Measurements from ENCODE around the gene FKBP6.

FKBP6 gene

GRCh38 chr7:73350306-73351068 is 22.5 kb downstream of the FKBP6 start:
- H3K18ac ChIP-seq (ENCODE audit: low read depth in 1 of 2, low read length in 2 of 2), result no peak overlapping the region
- H4K91ac ChIP-seq (ENCODE audit: low read length), result no peak overlapping the region
- no peak overlapping the region for H3K27ac ChIP-seq (ENCODE audit: low read length, poor library complexity, severe bottlenecking)
- no peak overlapping the region for H2BK120ac ChIP-seq (ENCODE audit: low read depth, low read length)
- no peak overlapping the region for H3K4me3 ChIP-seq (ENCODE audit: insufficient read depth in 1 of 2, low read depth in 1 of 2, low read length in 2 of 2)
- no peak overlapping the region for H3K4me2 ChIP-seq (ENCODE audit: low read length, poor library complexity, severe bottlenecking)
- no peak overlapping the region for H2BK5ac ChIP-seq (ENCODE audit: low read depth, low read length, poor library complexity, severe bottlenecking)
- no peak overlapping the region for H3K4ac ChIP-seq (ENCODE audit: low read depth in 1 of 2, low read length in 2 of 2)
- no peak overlapping the region for H3K14ac ChIP-seq (ENCODE audit: low read length in 2 of 2)
- H3K9me3 ChIP-seq (ENCODE audit: control insufficient read depth, low read length), result peaks cover 8% of the 10 kb centered on the region
- H2BK15ac ChIP-seq (ENCODE audit: low read depth, poor library complexity, severe bottlenecking), result no peak overlapping the region
- H3K4me1 ChIP-seq (ENCODE audit: control insufficient read depth, insufficient read depth, low read depth, low read length), result peaks cover 4% of the 10 kb centered on the region
- no peaks in the 10 kb centered on the region for H3K79me1 ChIP-seq (replicated peaks; ENCODE audit: low read length, poor library complexity, severe bottlenecking)
- H2AFZ ChIP-seq (ENCODE audit: low read depth, low read length), result no peak overlapping the region
- no peak overlapping the region for H3K9ac ChIP-seq (ENCODE audit: low read length)
- no peak overlapping the region for H2BK12ac ChIP-seq (ENCODE audit: low read length in 2 of 2)
- 82% methylated on average over 11 of the region's 12 CpGs for WGBS
- H3K36me3 ChIP-seq (ENCODE audit: control insufficient read depth in 1 of 2, insufficient read depth in 2 of 2, low read depth in 1 of 2, low read length in 2 of 2), result no peaks in the 10 kb centered on the region
- no peak overlapping the region for H3K23ac ChIP-seq (ENCODE audit: low read length in 2 of 2)
- no peak for DNase-seq
- H4K8ac ChIP-seq (ENCODE audit: low read length), result no peak overlapping the region
- peaks cover 0 to 55% of the 10 kb centered on the region in 2 experiments for H3K27me3 ChIP-seq (ENCODE audit: control insufficient read depth in 1 of 2, insufficient read depth in 1 of 2, low read length in 2 of 2)
- H2AK5ac ChIP-seq (ENCODE audit: low read length, severe bottlenecking), result no peak overlapping the region

GRCh38 chr7:73351447-73352167 is 23.6 kb downstream of the FKBP6 start:
- Histone ChIP-seq H3K4me1 (ENCODE audit: control insufficient read depth, insufficient read depth, low read depth, low read length) (peaks cover 4% of the 10 kb centered on the region), H2BK12ac (ENCODE audit: low read length in 2 of 2) (no peak overlapping the region)
- WGBS, result 68% methylated on average over 6 of the region's 6 CpGs

GRCh38 chr7:73352784-73353183 is 24.8 kb downstream of the FKBP6 start:
- Histone ChIP-seq H3K4ac (ENCODE audit: low read depth in 1 of 2, low read length in 2 of 2) (no peak overlapping the region), H3K9me3 (ENCODE audit: control insufficient read depth, low read length) (peaks cover 8% of the 10 kb centered on the region), H2BK5ac (ENCODE audit: low read depth, low read length, poor library complexity, severe bottlenecking) (no peak overlapping the region), H3K9ac (ENCODE audit: low read length) (no peak overlapping the region), H3K36me3 (ENCODE audit: control insufficient read depth in 1 of 2, insufficient read depth in 2 of 2, low read depth in 1 of 2, low read length in 2 of 2) (no peaks in the 10 kb centered on the region), H3K79me1 (replicated peaks; ENCODE audit: low read length, poor library complexity, severe bottlenecking) (no peaks in the 10 kb centered on the region), H3K4me2 (ENCODE audit: low read length, poor library complexity, severe bottlenecking) (no peak overlapping the region), H3K27me3 (ENCODE audit: control insufficient read depth in 1 of 2, insufficient read depth in 1 of 2, low read length in 2 of 2) (peaks cover 0 to 56% of the 10 kb centered on the region in 2 experiments), H3K4me1 (ENCODE audit: control insufficient read depth, insufficient read depth, low read depth, low read length) (peaks cover 5% of the 10 kb centered on the region), H3K27ac (ENCODE audit: low read length, poor library complexity, severe bottlenecking) (no peak overlapping the region), H3K4me3 (ENCODE audit: insufficient read depth in 1 of 2, low read depth in 1 of 2, low read length in 2 of 2) (no peak overlapping the region), H2AFZ (ENCODE audit: low read depth, low read length) (no peak overlapping the region), H4K8ac (ENCODE audit: low read length) (no peak overlapping the region), H2BK120ac (ENCODE audit: low read depth, low read length) (no peak overlapping the region), H4K91ac (ENCODE audit: low read length) (no peak overlapping the region), H2AK5ac (ENCODE audit: low read length, severe bottlenecking) (no peak overlapping the region), H2BK12ac (ENCODE audit: low read length in 2 of 2) (no peak overlapping the region), H2BK15ac (ENCODE audit: low read depth, poor library complexity, severe bottlenecking) (no peak overlapping the region), H3K23ac (ENCODE audit: low read length in 2 of 2) (no peak overlapping the region), H3K14ac (ENCODE audit: low read length in 2 of 2) (no peak overlapping the region), H3K18ac (ENCODE audit: low read depth in 1 of 2, low read length in 2 of 2) (no peak overlapping the region)
- DNase-seq, result no peak
- 97% methylated on average over 3 of the region's 3 CpGs for WGBS

More at GRCh38 chr7:73351447-73352167, 23.6 kb downstream of the FKBP6 start:
- Histone ChIP-seq H2AFZ (ENCODE audit: low read depth, low read length) (no peak overlapping the region), H3K79me1 (replicated peaks; ENCODE audit: low read length, poor library complexity, severe bottlenecking) (no peaks in the 10 kb centered on the region), H3K27ac (ENCODE audit: low read length, poor library complexity, severe bottlenecking) (no peak overlapping the region), H3K23ac (ENCODE audit: low read length in 2 of 2) (no peak overlapping the region), H3K9me3 (ENCODE audit: control insufficient read depth, low read length) (peaks cover 8% of the 10 kb centered on the region), H3K4ac (ENCODE audit: low read depth in 1 of 2, low read length in 2 of 2) (no peak overlapping the region), H4K8ac (ENCODE audit: low read length) (no peak overlapping the region), H3K9ac (ENCODE audit: low read length) (no peak overlapping the region), H3K4me2 (ENCODE audit: low read length, poor library complexity, severe bottlenecking) (no peak overlapping the region), H2BK15ac (ENCODE audit: low read depth, poor library complexity, severe bottlenecking) (no peak overlapping the region), H4K91ac (ENCODE audit: low read length) (no peak overlapping the region), H3K14ac (ENCODE audit: low read length in 2 of 2) (no peak overlapping the region), H2AK5ac (ENCODE audit: low read length, severe bottlenecking) (no peak overlapping the region), H2BK5ac (ENCODE audit: low read depth, low read length, poor library complexity, severe bottlenecking) (no peak overlapping the region), H3K36me3 (ENCODE audit: control insufficient read depth in 1 of 2, insufficient read depth in 2 of 2, low read depth in 1 of 2, low read length in 2 of 2) (no peaks in the 10 kb centered on the region), H3K27me3 (ENCODE audit: control insufficient read depth in 1 of 2, insufficient read depth in 1 of 2, low read length in 2 of 2) (peaks cover 0 to 56% of the 10 kb centered on the region in 2 experiments), H2BK120ac (ENCODE audit: low read depth, low read length) (no peak overlapping the region), H3K4me3 (ENCODE audit: insufficient read depth in 1 of 2, low read depth in 1 of 2, low read length in 2 of 2) (no peak overlapping the region), H3K18ac (ENCODE audit: low read depth in 1 of 2, low read length in 2 of 2) (no peak overlapping the region)
- no peak for DNase-seq

GRCh38 chr7:73353243-73353642 is 25.3 kb downstream of the FKBP6 start:
- no peak overlapping the region for H3K4ac ChIP-seq (ENCODE audit: low read depth in 1 of 2, low read length in 2 of 2)
- no peak overlapping the region for H2AFZ ChIP-seq (ENCODE audit: low read depth, low read length)
- H3K9me3 ChIP-seq (ENCODE audit: control insufficient read depth, low read length), result peaks cover 8% of the 10 kb centered on the region
- no peak overlapping the region for H4K91ac ChIP-seq (ENCODE audit: low read length)
- H3K14ac ChIP-seq (ENCODE audit: low read length in 2 of 2), result no peak overlapping the region
- no peak overlapping the region for H2BK5ac ChIP-seq (ENCODE audit: low read depth, low read length, poor library complexity, severe bottlenecking)
- peak; percentile 25 for DNase-seq
- H2BK15ac ChIP-seq (ENCODE audit: low read depth, poor library complexity, severe bottlenecking), result no peak overlapping the region
- peaks cover 9% of the 10 kb centered on the region for H3K4me1 ChIP-seq (ENCODE audit: control insufficient read depth, insufficient read depth, low read depth, low read length)
- no peak overlapping the region for H3K4me3 ChIP-seq (ENCODE audit: insufficient read depth in 1 of 2, low read depth in 1 of 2, low read length in 2 of 2)
- no peak overlapping the region for H3K27ac ChIP-seq (ENCODE audit: low read length, poor library complexity, severe bottlenecking)
- H2AK5ac ChIP-seq (ENCODE audit: low read length, severe bottlenecking), result no peak overlapping the region
- no peak overlapping the region for H3K18ac ChIP-seq (ENCODE audit: low read depth in 1 of 2, low read length in 2 of 2)
- no peak overlapping the region for H3K4me2 ChIP-seq (ENCODE audit: low read length, poor library complexity, severe bottlenecking)
- H3K36me3 ChIP-seq (ENCODE audit: control insufficient read depth in 1 of 2, insufficient read depth in 2 of 2, low read depth in 1 of 2, low read length in 2 of 2), result no peaks in the 10 kb centered on the region
- 66% methylated on average over 6 of the region's 6 CpGs for WGBS
- H3K23ac ChIP-seq (ENCODE audit: low read length in 2 of 2), result no peak overlapping the region
- H4K8ac ChIP-seq (ENCODE audit: low read length), result no peak overlapping the region
- no peak overlapping the region for H3K9ac ChIP-seq (ENCODE audit: low read length)
- H3K27me3 ChIP-seq (ENCODE audit: control insufficient read depth in 1 of 2, insufficient read depth in 1 of 2, low read length in 2 of 2), result peaks cover 0 to 56% of the 10 kb centered on the region in 2 experiments
- H3K79me1 ChIP-seq (replicated peaks; ENCODE audit: low read length, poor library complexity, severe bottlenecking), result no peaks in the 10 kb centered on the region
- H2BK120ac ChIP-seq (ENCODE audit: low read depth, low read length), result no peak overlapping the region
- no peak overlapping the region for H2BK12ac ChIP-seq (ENCODE audit: low read length in 2 of 2)
